ENCODE results near the gene MEOX2.

GRCh38 chr7:15669443-15670090, 16.9 kb downstream of the MEOX2 start:
- TF ChIP-seq POLR2AphosphoS5 (IDR thresholded peaks at IDR 0.05): no peak
- no peak for TF ChIP-seq CTCF (IDR thresholded peaks at IDR 0.05)
